K562 (cell line): Measurements from ENCODE around the gene PODN. TPM values are rescaled to one million over a fixed set of nuclear protein-coding genes. Genes with fewer than 3 reads are reported as not detected.

ENCODE experiments used
- ATAC-seq: fragments of 200-7000 bp; cut with Tn5 transposase; 3 replicates; pipeline ENCODE4 v1.9.1; 2020; ENCODE audit warnings: moderate library complexity
- BruUV-seq: library from RNA; stranded (reverse); fragments of 400-500 nt; replicated peaks from 2 replicates; lab custom pipeline; 2021; lab: Mats Ljungman, UMichigan
- CTCF ChIA-PET: fragments of 300-600 bp; formaldehyde crosslinking; extraction: SDS; loops from one replicate; lab custom pipeline; 2021; ENCODE audit warnings: low intra/inter-chr PET ratio; lab: Yijun Ruan, JAX
- POLR2A ChIA-PET: fragments of 300-600, 350-650 bp; sonication (Branson Sonifier 250); formaldehyde crosslinking; extraction: SDS; loops from one replicate; lab custom pipeline; 2021; ENCODE audit warnings: antibody characterized with exemption, inconsistent platforms; lab: Yijun Ruan, JAX
- DNase-seq, 4 experiments: peaks; one replicate each; pipeline versions ENCODE4 v3.0.0 to v3.0.0-alpha.2; 2011 to 2018; ENCODE audit warnings: low spot score in 3 of 4, mixed read lengths in 3 of 4; ENCODE audit errors: extremely low read depth in 1 of 4
- FAIRE-seq: peaks from 2 replicates; lab custom pipeline; 2011; peaks lifted over from hg19 to GRCh38; lab: Jason Lieb, UNC
- H2AFZ ChIP-seq: 2 replicates; pipeline ENCODE4 v1.6.0; 2011; ENCODE audit warnings: low read depth, low read length, control low read depth, inconsistent platforms
- H3K27ac ChIP-seq: fragments of 200-600 bp; 3 replicates; pipeline ENCODE4 v1.8.0; 2011; ENCODE audit warnings: low read depth, mild to moderate bottlenecking, control low read depth, inconsistent platforms, low read length, moderate library complexity, mixed read lengths; ENCODE audit errors: extremely low read depth
- H3K27me3 ChIP-seq, 2 experiments: fragments of 300-600 bp in 1 of 2; 2 replicates in 1 of 2; 3 replicates in 1 of 2; pipeline versions ENCODE4 v1.6.0 to v1.8.0; 2011; ENCODE audit warnings: inconsistent platforms in 2 of 2, low read length in 2 of 2, mild to moderate bottlenecking in 1 of 2, mixed read lengths in 1 of 2, moderate library complexity in 1 of 2; ENCODE audit not compliant: control insufficient read depth in 2 of 2, insufficient read depth in 2 of 2
- H3K36me3 ChIP-seq: fragments of 300-600 bp; 3 replicates; pipeline ENCODE4 v1.8.0; 2011; ENCODE audit warnings: mild to moderate bottlenecking, low read length, inconsistent platforms; ENCODE audit not compliant: control insufficient read depth, insufficient read depth
- H3K4me1 ChIP-seq, 2 experiments: fragments of 200-600 bp in 1 of 2; replicated peaks in 1 of 2; 2 replicates in 1 of 2; 3 replicates in 1 of 2; pipeline versions ENCODE4 v1.5.1 to v1.8.0; 2011; ENCODE audit warnings: inconsistent platforms in 2 of 2, low read length in 2 of 2, mild to moderate bottlenecking in 1 of 2, mixed read lengths in 1 of 2, moderate library complexity in 1 of 2; ENCODE audit not compliant: control insufficient read depth in 2 of 2, insufficient read depth in 2 of 2
- H3K4me2 ChIP-seq: 2 replicates; pipeline ENCODE4 v1.6.1; 2011; ENCODE audit warnings: low read length, control low read depth, inconsistent platforms, mixed read lengths; ENCODE audit not compliant: insufficient read depth
- H3K4me3 ChIP-seq: fragments of 200-600 bp; sonication (generic), shearing (Covaris generic); 2 replicates; pipeline ENCODE4 v1.5.1; 2016; ENCODE audit warnings: control low read depth, inconsistent platforms
- H3K79me2 ChIP-seq: fragments of 200-600 bp; 3 replicates; pipeline ENCODE4 v1.8.0; 2011; ENCODE audit warnings: low read length, inconsistent platforms; ENCODE audit not compliant: control insufficient read depth, insufficient read depth
- H3K9ac ChIP-seq, 2 experiments: 2 replicates each; pipeline versions ENCODE4 v1.6.0 to v1.6.1; 2011; ENCODE audit warnings: low read depth in 2 of 2, low read length in 2 of 2, control low read depth in 1 of 2, inconsistent platforms in 1 of 2, mild to moderate bottlenecking in 1 of 2, mixed read lengths in 1 of 2; ENCODE audit not compliant: insufficient read depth in 1 of 2
- H3K9me1 ChIP-seq: one replicate; pipeline ENCODE4 v1.6.0; 2011; ENCODE audit warnings: inconsistent platforms, mild to moderate bottlenecking, low read length, moderate library complexity; ENCODE audit not compliant: control insufficient read depth, insufficient read depth
- H3K9me3 ChIP-seq: replicated peaks from 2 replicates; pipeline ENCODE4 v1.5.1; 2011; ENCODE audit warnings: low read depth, low read length, inconsistent platforms; ENCODE audit not compliant: control insufficient read depth, insufficient read depth
- H4K20me1 ChIP-seq: replicated peaks from 2 replicates; pipeline ENCODE4 v1.6.1; 2011; ENCODE audit warnings: low read length, inconsistent platforms, mixed read lengths; ENCODE audit not compliant: control insufficient read depth, insufficient read depth
- CBX3 ChIP-seq, 2 experiments: IDR thresholded peaks; 1 replicate in 1 of 2; 2 replicates in 1 of 2; pipeline ENCODE4 v1.6.1; 2012; ENCODE audit warnings: inconsistent platforms in 2 of 2, low read length in 2 of 2, borderline replicate concordance in 1 of 2, control low read depth in 1 of 2
- PHF20 ChIP-seq: fragments of 450-650 bp; IDR thresholded peaks from 2 replicates; pipeline ENCODE4 v1.6.1; 2018; ENCODE audit not compliant: partially characterized antibody
- POLR2AphosphoS2 ChIP-seq: IDR thresholded peaks from 2 replicates; pipeline ENCODE4 v1.6.1; 2012; ENCODE audit warnings: low read length, improper control_type of control experiment
- PYGO2 ChIP-seq: fragments of 450-650 bp; IDR thresholded peaks from 2 replicates; pipeline ENCODE4 v1.6.1; 2016; ENCODE audit warnings: mild to moderate bottlenecking, missing genetic modification characterization, moderate library complexity, missing compliant biosample characterization
- RBM22 ChIP-seq: fragments of 200-400 bp; formaldehyde crosslinking; IDR thresholded peaks from 2 replicates; pipeline ENCODE4 v1.6.1; 2018; ENCODE audit warnings: low read length, low read depth; ENCODE audit not compliant: poor library complexity, severe bottlenecking
- SMAD4 ChIP-seq: fragments of 250-450 bp; sonication (Bioruptor Pico); conservative IDR thresholded peaks from 2 replicates; pipeline ENCODE4 v1.8.0; 2021; ENCODE audit warnings: inconsistent platforms, mild to moderate bottlenecking, moderate library complexity
- SRF ChIP-seq, 2 experiments: fragments of 250-450, 450-650 bp in 1 of 2; sonication (Bioruptor Pico) in 1 of 2; sonication (generic) in 1 of 2; formaldehyde crosslinking; IDR thresholded peaks; 2 replicates each; pipeline versions ENCODE4 v1.5.0 to v1.5.1; 2020 to 2022; ENCODE audit warnings: mild to moderate bottlenecking in 1 of 2, missing genetic modification reagents in 1 of 2
- STAT5B ChIP-seq: fragments of 250-450 bp; sonication (Bioruptor Pico); IDR thresholded peaks from 2 replicates; pipeline ENCODE4 v1.8.0; 2021; ENCODE audit warnings: mild to moderate bottlenecking, inconsistent platforms
- TAL1 ChIP-seq: fragments of 450-650 bp; IDR thresholded peaks from 2 replicates; pipeline ENCODE4 v1.6.1; 2016; ENCODE audit warnings: mild to moderate bottlenecking
- TCF7L2 ChIP-seq: fragments of 150-350 bp; IDR thresholded peaks from 2 replicates; pipeline ENCODE4 v1.6.1; 2016; ENCODE audit warnings: low read depth, mild to moderate bottlenecking, low read length, moderate library complexity
- ZNF143 ChIP-seq: sonication (generic); formaldehyde crosslinking; IDR thresholded peaks from 2 replicates; pipeline ENCODE4 v1.9.0; 2022; ENCODE audit warnings: mild to moderate bottlenecking, missing genetic modification reagents
- ZNF764 ChIP-seq: fragments of 250-450 bp; sonication (Bioruptor Pico); IDR thresholded peaks from 2 replicates; pipeline ENCODE4 v1.4.0; 2020; ENCODE audit warnings: low read depth, mild to moderate bottlenecking, moderate library complexity
- WGBS: fragments of 100-300 bp; shearing (Covaris generic); methylation state at CpG from one replicate; pipeline ENCODE4 v1.1.6; 2016; ENCODE audit warnings: low coverage, mixed read lengths; ENCODE audit not compliant: insufficient coverage; ENCODE audit errors: missing lambda C conversion rate; 5-methylcytosine and 5-hydroxymethylcytosine counted together
- in situ Hi-C: fragments of 300-500 bp; cut with MboI; formaldehyde crosslinking; loops from 4 replicates; pipeline ENCODE4 v1.15.0; 2018; ENCODE audit warnings: inconsistent platforms, mixed read lengths
- intact Hi-C: fragments of 100-400 bp; cut with micrococcal nuclease; formaldehyde crosslinking; loops from 2 replicates; pipeline ENCODE4 v1.14.2; 2022
- polyA plus RNA-seq, 8 experiments: library from polyadenylated mRNA; depleted of rRNA in 4 of 8; stranded (reverse) in 5 of 8; unstranded in 3 of 8; fragments of >200 nt; fragmentation: Nextera tagmentation in 2 of 8; fragmentation: Illumina TruSeq in 1 of 8; extraction: Ambion mirVana in 2 of 8; extraction: Trizol in 1 of 8; gene quantifications; 2 replicates each; pipeline versions ENCODE4 v1.2.1 to v1.2.3, GENCODE V29; 2011 to 2014; ENCODE audit warnings: inconsistent platforms in 1 of 8, missing spikeins in 1 of 8
- total RNA-seq, 7 experiments: library from RNA; depleted of rRNA in 6 of 7; stranded (reverse); fragments of >200 nt in 6 of 7; fragmentation: Illumina TruSeq in 2 of 7; extraction: Trizol in 2 of 7; gene quantifications; 2 replicates each; pipeline versions ENCODE4 v1.2.1 to v1.2.3, GENCODE V29; 2011 to 2021; ENCODE audit warnings: low replicate concordance in 1 of 7
- TF ChIP-seq, protein P1 (sequence below), 2 experiments: fragments of 450-650 bp in 1 of 2; IDR thresholded peaks; 2 replicates each; pipeline ENCODE4 v1.6.1; 2011 to 2017; ENCODE audit warnings: low read depth in 2 of 2, antibody characterized with exemption in 1 of 2, borderline replicate concordance in 1 of 2, low read length in 1 of 2, mild to moderate bottlenecking in 1 of 2, mixed read lengths in 1 of 2; ENCODE audit not compliant: control insufficient read depth in 1 of 2
- TF ChIP-seq, protein P2 (sequence below): fragments of 450-650 bp; IDR thresholded peaks from 2 replicates; pipeline ENCODE4 v1.7.0; 2016; ENCODE audit warnings: borderline replicate concordance
- TF ChIP-seq, protein P3 (sequence below): fragments of 450-650 bp; conservative IDR thresholded peaks from 2 replicates; pipeline ENCODE4 v1.6.1; 2016; ENCODE audit warnings: missing genetic modification characterization, low read depth, mild to moderate bottlenecking, missing compliant biosample characterization, moderate library complexity
- TF ChIP-seq, protein P4 (sequence below): fragments of 250-450 bp; sonication (Bioruptor Pico); IDR thresholded peaks from 2 replicates; pipeline ENCODE4 v1.5.0; 2021

The PODN gene
- total and polyA plus RNA-seq, 9 of the 15 experiments (the other 6 are each of a cell fraction or from before 2014, with no cell fraction given) = not detected

DNA sequence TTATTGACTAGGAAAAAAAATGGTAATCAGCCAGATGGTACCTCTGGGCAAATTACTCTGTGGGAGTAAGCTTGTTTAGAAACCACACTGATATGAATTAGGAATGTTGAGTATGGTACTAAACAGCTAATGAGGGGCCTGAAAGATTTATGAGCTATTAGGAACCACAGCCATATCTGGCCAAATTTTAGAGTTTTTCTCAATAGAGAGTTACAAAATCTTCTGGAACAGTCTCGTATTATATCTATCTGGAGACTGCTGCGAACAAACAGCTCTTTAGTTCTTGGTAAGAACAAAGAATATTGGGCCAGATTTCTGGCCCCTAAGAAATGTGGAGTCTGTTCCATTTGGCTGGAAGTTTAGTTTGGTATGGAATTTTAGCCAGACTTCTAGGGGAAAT, 4.9 kb upstream of the PODN start:
- DNase-seq = no peak
- no peak overlapping the region for H2AFZ ChIP-seq
- intact Hi-C loops = no loop called here
- ChIA-PET POLR2A (interaction anchor here (0.8 to 1.0 kb wide), 3 partner anchors 11 to 151 kb away, joined by 3 to 5 read pairs (median 5); no protein-coding TSS in a partner anchor), CTCF (no interaction called here)
- no TSS peak for BruUV-seq
- peaks cover 24 to 32% of the 10 kb centered on the region in 2 experiments for H3K27me3 ChIP-seq
- no peak for ATAC-seq
- in situ Hi-C loops = no loop called here
- peaks cover 4 to 8% of the 10 kb centered on the region in 2 experiments; a peak in 3 of 5 replicates for H3K4me1 ChIP-seq
- no peaks in the 10 kb centered on the region for H3K9me1 ChIP-seq
- no peak overlapping the region for H3K4me2 ChIP-seq
- H3K36me3 ChIP-seq = no peaks in the 10 kb centered on the region
- H3K9ac ChIP-seq = no peak overlapping the region
- no peak for FAIRE-seq
- no peaks in the 10 kb centered on the region for H3K9me3 ChIP-seq
- H3K27ac ChIP-seq = no peak overlapping the region
- H3K79me2 ChIP-seq = no peaks in the 10 kb centered on the region
- 6% methylated on average over 2 of the region's 2 CpGs for WGBS
- H4K20me1 ChIP-seq = no peaks in the 10 kb centered on the region
- H3K4me3 ChIP-seq = no peak overlapping the region
- TF ChIP-seq SMAD4 (CRISPR knock-in tag) (no peak), TAL1 (no peak), ZNF764 (CRISPR knock-in tag) (no peak), SRF (CRISPR knock-in tag; IDR thresholded peaks at IDR 0.05) (no peak), CBX3 (IDR thresholded peaks at IDR 0.05; ENCODE audit: borderline replicate concordance in 1 of 2, low read length in 2 of 2) (no peak), POLR2AphosphoS2 (no peak), PYGO2 (tag) (no peak), STAT5B (no peak), PHF20 (no peak), TCF7L2 (no peak), ZNF143 (no peak), RBM22 (no peak)
- TF ChIP-seq, protein P1, sequence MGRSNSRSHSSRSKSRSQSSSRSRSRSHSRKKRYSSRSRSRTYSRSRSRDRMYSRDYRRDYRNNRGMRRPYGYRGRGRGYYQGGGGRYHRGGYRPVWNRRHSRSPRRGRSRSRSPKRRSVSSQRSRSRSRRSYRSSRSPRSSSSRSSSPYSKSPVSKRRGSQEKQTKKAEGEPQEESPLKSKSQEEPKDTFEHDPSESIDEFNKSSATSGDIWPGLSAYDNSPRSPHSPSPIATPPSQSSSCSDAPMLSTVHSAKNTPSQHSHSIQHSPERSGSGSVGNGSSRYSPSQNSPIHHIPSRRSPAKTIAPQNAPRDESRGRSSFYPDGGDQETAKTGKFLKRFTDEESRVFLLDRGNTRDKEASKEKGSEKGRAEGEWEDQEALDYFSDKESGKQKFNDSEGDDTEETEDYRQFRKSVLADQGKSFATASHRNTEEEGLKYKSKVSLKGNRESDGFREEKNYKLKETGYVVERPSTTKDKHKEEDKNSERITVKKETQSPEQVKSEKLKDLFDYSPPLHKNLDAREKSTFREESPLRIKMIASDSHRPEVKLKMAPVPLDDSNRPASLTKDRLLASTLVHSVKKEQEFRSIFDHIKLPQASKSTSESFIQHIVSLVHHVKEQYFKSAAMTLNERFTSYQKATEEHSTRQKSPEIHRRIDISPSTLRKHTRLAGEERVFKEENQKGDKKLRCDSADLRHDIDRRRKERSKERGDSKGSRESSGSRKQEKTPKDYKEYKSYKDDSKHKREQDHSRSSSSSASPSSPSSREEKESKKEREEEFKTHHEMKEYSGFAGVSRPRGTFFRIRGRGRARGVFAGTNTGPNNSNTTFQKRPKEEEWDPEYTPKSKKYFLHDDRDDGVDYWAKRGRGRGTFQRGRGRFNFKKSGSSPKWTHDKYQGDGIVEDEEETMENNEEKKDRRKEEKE (IDR thresholded peaks at IDR 0.05; ENCODE audit: borderline replicate concordance in 1 of 2, control insufficient read depth in 1 of 2, low read depth in 2 of 2, low read length in 1 of 2) = no peak
- TF ChIP-seq, protein P2, sequence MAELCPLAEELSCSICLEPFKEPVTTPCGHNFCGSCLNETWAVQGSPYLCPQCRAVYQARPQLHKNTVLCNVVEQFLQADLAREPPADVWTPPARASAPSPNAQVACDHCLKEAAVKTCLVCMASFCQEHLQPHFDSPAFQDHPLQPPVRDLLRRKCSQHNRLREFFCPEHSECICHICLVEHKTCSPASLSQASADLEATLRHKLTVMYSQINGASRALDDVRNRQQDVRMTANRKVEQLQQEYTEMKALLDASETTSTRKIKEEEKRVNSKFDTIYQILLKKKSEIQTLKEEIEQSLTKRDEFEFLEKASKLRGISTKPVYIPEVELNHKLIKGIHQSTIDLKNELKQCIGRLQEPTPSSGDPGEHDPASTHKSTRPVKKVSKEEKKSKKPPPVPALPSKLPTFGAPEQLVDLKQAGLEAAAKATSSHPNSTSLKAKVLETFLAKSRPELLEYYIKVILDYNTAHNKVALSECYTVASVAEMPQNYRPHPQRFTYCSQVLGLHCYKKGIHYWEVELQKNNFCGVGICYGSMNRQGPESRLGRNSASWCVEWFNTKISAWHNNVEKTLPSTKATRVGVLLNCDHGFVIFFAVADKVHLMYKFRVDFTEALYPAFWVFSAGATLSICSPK = no peak
- TF ChIP-seq, protein P3, sequence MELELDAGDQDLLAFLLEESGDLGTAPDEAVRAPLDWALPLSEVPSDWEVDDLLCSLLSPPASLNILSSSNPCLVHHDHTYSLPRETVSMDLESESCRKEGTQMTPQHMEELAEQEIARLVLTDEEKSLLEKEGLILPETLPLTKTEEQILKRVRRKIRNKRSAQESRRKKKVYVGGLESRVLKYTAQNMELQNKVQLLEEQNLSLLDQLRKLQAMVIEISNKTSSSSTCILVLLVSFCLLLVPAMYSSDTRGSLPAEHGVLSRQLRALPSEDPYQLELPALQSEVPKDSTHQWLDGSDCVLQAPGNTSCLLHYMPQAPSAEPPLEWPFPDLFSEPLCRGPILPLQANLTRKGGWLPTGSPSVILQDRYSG (tag) = no peak
- TF ChIP-seq, protein P4, sequence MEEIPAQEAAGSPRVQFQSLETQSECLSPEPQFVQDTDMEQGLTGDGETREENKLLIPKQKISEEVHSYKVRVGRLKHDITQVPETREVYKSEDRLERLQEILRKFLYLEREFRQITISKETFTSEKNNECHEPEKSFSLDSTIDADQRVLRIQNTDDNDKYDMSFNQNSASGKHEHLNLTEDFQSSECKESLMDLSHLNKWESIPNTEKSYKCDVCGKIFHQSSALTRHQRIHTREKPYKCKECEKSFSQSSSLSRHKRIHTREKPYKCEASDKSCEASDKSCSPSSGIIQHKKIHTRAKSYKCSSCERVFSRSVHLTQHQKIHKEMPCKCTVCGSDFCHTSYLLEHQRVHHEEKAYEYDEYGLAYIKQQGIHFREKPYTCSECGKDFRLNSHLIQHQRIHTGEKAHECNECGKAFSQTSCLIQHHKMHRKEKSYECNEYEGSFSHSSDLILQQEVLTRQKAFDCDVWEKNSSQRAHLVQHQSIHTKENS (CRISPR knock-in tag) = no peak
